ENCODE data around the gene ERRFI1. TPM values are rescaled to one million over a fixed set of nuclear protein-coding genes. Genes with fewer than 3 reads are reported as not detected.

The ERRFI1 gene
- total RNA-seq, result 108 and 109 TPM in 2 replicates

DNA sequence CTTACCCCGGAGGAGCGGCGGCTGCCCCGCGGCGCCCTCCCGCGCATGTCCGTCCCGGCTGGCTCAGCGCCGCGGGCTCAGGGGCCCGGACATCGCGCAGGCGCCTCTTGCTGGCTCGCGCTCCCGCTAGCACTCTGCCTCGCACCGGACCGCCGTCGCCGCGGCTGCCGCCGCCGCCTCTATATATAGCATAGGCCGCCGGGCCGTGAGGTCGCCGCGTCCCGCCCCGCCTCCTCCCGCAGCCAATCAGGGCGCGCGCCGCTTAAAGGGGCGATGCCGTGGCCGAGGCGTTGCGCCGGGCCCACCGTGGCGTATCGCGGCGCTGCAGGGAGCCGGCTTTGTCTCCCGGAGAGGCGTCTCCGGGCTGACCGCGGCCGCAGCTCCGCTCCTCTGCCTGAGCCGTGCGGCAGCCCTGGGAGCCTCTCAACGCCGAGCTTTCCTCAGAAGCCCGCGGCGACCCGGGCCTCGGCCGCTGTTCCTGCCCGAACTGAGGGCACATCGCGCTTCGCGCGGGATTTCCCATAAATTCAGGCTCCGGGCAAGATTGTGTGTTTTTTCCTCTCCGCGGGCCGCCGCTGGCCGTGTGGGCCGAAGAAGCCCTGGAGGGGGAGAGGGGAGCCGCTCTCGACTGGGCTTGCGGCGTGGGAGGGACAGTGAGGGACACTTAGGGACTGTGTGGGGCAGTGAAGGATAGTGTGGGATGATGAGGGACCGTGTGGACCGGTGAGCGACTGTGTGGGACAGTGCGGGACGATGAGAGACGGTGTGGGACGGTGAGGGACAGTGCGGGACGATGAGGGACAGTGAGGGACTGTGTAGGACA is at the start of gene ERRFI1:
TSS of gene ERRFI1 (minus strand) at position 157 of the 823 bp plus-strand sequence. CDS start 10,690 bp downstream, outside the sequence.

Other genes starting within 250 kb of the ERRFI1 start
- 1.8 TPM in 2 replicates for gene PER3, start 242.0 kb downstream of the ERRFI1 start, total RNA-seq
- gene UTS2, start 173.2 kb downstream of the ERRFI1 start, total RNA-seq, result 0.17 TPM in 1 of 2 replicates, not detected in the other
- gene TNFRSF9, start 85.5 kb downstream of the ERRFI1 start, total RNA-seq, result 0.15 and 0.34 TPM in 2 replicates
- 253 and 277 TPM in 2 replicates for gene PARK7, start 64.6 kb downstream of the ERRFI1 start, total RNA-seq